HG03432 (cell line): Measurements from ENCODE around the gene SCYL1.

Experiments used
- ATAC-seq: cut with Tn5 transposase; IDR thresholded peaks from one replicate; pipeline ENCODE4 v1.9.1; 2021; ENCODE audit warnings: mild to moderate bottlenecking, moderate library complexity; ENCODE audit not compliant: unreplicated experiment

The SCYL1 gene

GRCh38 chr11:65524741-65525545 lies at the start of gene SCYL1:
SCYL1 (plus strand) TSS chr11:65525083; CDS start chr11:65525154, 71 bp downstream.
- ATAC-seq = peak; percentile 61

GRCh38 chr11:65476632-65477148 lies 48.2 kb upstream of the SCYL1 start:
- no peak for ATAC-seq

GRCh38 chr11:65477149-65477965 lies 47.5 kb upstream of the SCYL1 start:
- ATAC-seq = peak; percentile 81

- ATAC-seq = no peak
Observed at GRCh38 chr11:65478388-65479183, 46.3 kb upstream of the SCYL1 start.

GRCh38 chr11:65479184-65480145 lies 45.4 kb upstream of the SCYL1 start:
- no peak for ATAC-seq

- ATAC-seq = no peak
Observed at GRCh38 chr11:65482306-65482850, 42.5 kb upstream of the SCYL1 start.

GRCh38 chr11:65485920-65486219 lies 39.0 kb upstream of the SCYL1 start:
- ATAC-seq = no peak

- ATAC-seq = no peak
Observed at GRCh38 chr11:65486570-65487466, 38.1 kb upstream of the SCYL1 start.

GRCh38 chr11:65487467-65488272 lies 37.2 kb upstream of the SCYL1 start:
- ATAC-seq = peak; percentile 53

GRCh38 chr11:65488273-65489034 lies 36.4 kb upstream of the SCYL1 start:
- ATAC-seq = no peak

GRCh38 chr11:65489035-65489705 lies 35.7 kb upstream of the SCYL1 start:
- no peak for ATAC-seq

GRCh38 chr11:65489706-65490320 lies 35.1 kb upstream of the SCYL1 start:
- ATAC-seq = no peak

- no peak for ATAC-seq
Observed at GRCh38 chr11:65491163-65491465, 33.8 kb upstream of the SCYL1 start.

GRCh38 chr11:65491614-65492386 lies 33.1 kb upstream of the SCYL1 start:
- ATAC-seq = no peak

GRCh38 chr11:65492387-65492636 lies 32.6 kb upstream of the SCYL1 start:
- no peak for ATAC-seq
